Measurements from ENCODE around the gene HSF4. TPM values are rescaled to one million over a fixed set of nuclear protein-coding genes. Genes with fewer than 3 reads are reported as not detected.
"Not testable (repeated sequence)": the region's sequence is repeated elsewhere in the genome, so short reads cannot be mapped to it uniquely, and the experiment has no call there.

The HSF4 gene
- total RNA-seq, 1 experiment from 2014 or later, result 57.1 TPM

- intact Hi-C loops (cut with micrococcal nuclease; ENCODE audit: unreplicated experiment), result no loop called here
- H3K4me1 Mint-ChIP-seq (ENCODE audit: low read depth, unreplicated experiment), result peaks cover 20% of the 10 kb centered on the region
- no peaks in the 10 kb centered on the region for H3K27me3 Mint-ChIP-seq (ENCODE audit: unreplicated experiment)
- peaks cover 18% of the 10 kb centered on the region for H3K36me3 Mint-ChIP-seq (ENCODE audit: insufficient read depth, unreplicated experiment)
- no peaks in the 10 kb centered on the region for H3K9me3 Mint-ChIP-seq (ENCODE audit: low read depth, unreplicated experiment)
- no peak overlapping the region for H3K4me3 Mint-ChIP-seq (ENCODE audit: low read depth, unreplicated experiment)
- no TSS peak for BruUV-seq (replicated peaks)
- DNase-seq, result no peak
- H3K27ac Mint-ChIP-seq (ENCODE audit: unreplicated experiment), result no peak overlapping the region
- CTCF ChIA-PET, result interaction anchor here (0.6 kb wide), 1 partner anchor 237 kb away, joined by 4 read pairs; the partner anchor contains the start of gene PDP2
- TF ChIP-seq CTCF (IDR thresholded peaks at IDR 0.05; ENCODE audit: unreplicated experiment), result no peak
Observed at GRCh38 chr16:67117716-67118115, 46.8 kb upstream of the HSF4 start.

- H3K4me3 Mint-ChIP-seq (ENCODE audit: low read depth, unreplicated experiment), result no peak overlapping the region
- no peaks in the 10 kb centered on the region for H3K9me3 Mint-ChIP-seq (ENCODE audit: low read depth, unreplicated experiment)
- CTCF ChIA-PET, result interaction anchor here (1.0 kb wide), 1 partner anchor 13 kb away, joined by 6 read pairs; no protein-coding TSS in a partner anchor
- DNase-seq, result no peak
- no TSS peak for BruUV-seq (replicated peaks)
- peaks cover 27% of the 10 kb centered on the region for H3K36me3 Mint-ChIP-seq (ENCODE audit: insufficient read depth, unreplicated experiment)
- TF ChIP-seq CTCF (IDR thresholded peaks at IDR 0.05; ENCODE audit: unreplicated experiment), result no peak
- intact Hi-C loops (cut with micrococcal nuclease; ENCODE audit: unreplicated experiment), result no loop called here
- H3K27ac Mint-ChIP-seq (ENCODE audit: unreplicated experiment), result no peak overlapping the region
- no peaks in the 10 kb centered on the region for H3K27me3 Mint-ChIP-seq (ENCODE audit: unreplicated experiment)
- H3K4me1 Mint-ChIP-seq (ENCODE audit: low read depth, unreplicated experiment), result peaks cover 4% of the 10 kb centered on the region
Observed at GRCh38 chr16:67120025-67120424, 44.5 kb upstream of the HSF4 start.

- H3K4me3 Mint-ChIP-seq (ENCODE audit: low read depth, unreplicated experiment); DNase-seq; H3K27me3 Mint-ChIP-seq (ENCODE audit: unreplicated experiment); BruUV-seq (replicated peaks); CTCF ChIA-PET; intact Hi-C loops (cut with micrococcal nuclease; ENCODE audit: unreplicated experiment); H3K27ac Mint-ChIP-seq (ENCODE audit: unreplicated experiment); H3K9me3 Mint-ChIP-seq (ENCODE audit: low read depth, unreplicated experiment); H3K4me1 Mint-ChIP-seq (ENCODE audit: low read depth, unreplicated experiment): not testable (repeated sequence)
- peaks cover 34% of the 10 kb centered on the region for H3K36me3 Mint-ChIP-seq (ENCODE audit: insufficient read depth, unreplicated experiment)
Observed at GRCh38 chr16:67122799-67123198, 41.7 kb upstream of the HSF4 start.

GRCh38 chr16:67128417-67128816 is 36.1 kb upstream of the HSF4 start:
- Mint-ChIP-seq H3K36me3 (ENCODE audit: insufficient read depth, unreplicated experiment) (peaks cover 14% of the 10 kb centered on the region), H3K4me1 (ENCODE audit: low read depth, unreplicated experiment) (no peaks in the 10 kb centered on the region)

More at GRCh38 chr16:67128417-67128816, 36.1 kb upstream of the HSF4 start:
- TF ChIP-seq CTCF (IDR thresholded peaks at IDR 0.05; ENCODE audit: unreplicated experiment), result no peak
- Mint-ChIP-seq H3K9me3 (ENCODE audit: low read depth, unreplicated experiment) (no peaks in the 10 kb centered on the region), H3K4me3 (ENCODE audit: low read depth, unreplicated experiment) (no peak overlapping the region), H3K27ac (ENCODE audit: unreplicated experiment) (no peak overlapping the region), H3K27me3 (ENCODE audit: unreplicated experiment) (no peaks in the 10 kb centered on the region)
- DNase-seq, result no peak
- CTCF ChIA-PET, result interaction anchor here (1.5 kb wide), 1 partner anchor 12 kb away, joined by 4 read pairs; no protein-coding TSS in a partner anchor
- no TSS peak for BruUV-seq (replicated peaks)
- intact Hi-C loops (cut with micrococcal nuclease; ENCODE audit: unreplicated experiment), result no loop called here

Measured in Calu3 (cell line).